ENCODE results near the gene ZRANB3.

ZRANB3 gene

GRCh38 chr2:135271006-135271405, 260.0 kb downstream of the ZRANB3 start (continued):
- TF ChIP-seq ZBTB44 (tag by site-specific recombination; IDR thresholded peaks at IDR 0.05), result no peak

GRCh38 chr2:135265960-135266490, 265.0 kb downstream of the ZRANB3 start:
- Histone ChIP-seq H3K36me3 (ENCODE audit: control insufficient read depth in 2 of 2, insufficient read depth in 1 of 2, low read length in 2 of 2) (peaks cover 0 to 4% of the 10 kb centered on the region in 2 experiments; a peak in 2 of 3 replicates), H3K27ac (ENCODE audit: extremely low read depth, low read depth, low read length) (no peak overlapping the region), H3K4me3 (ENCODE audit: low read depth, low read length) (no peak overlapping the region), H3K4me1 (ENCODE audit: control insufficient read depth, insufficient read depth, low read length) (no peaks in the 10 kb centered on the region), H3K9me3 (ENCODE audit: control insufficient read depth, insufficient read depth, low read depth, low read length) (no peaks in the 10 kb centered on the region)
- POLR2A ChIA-PET, result no interaction called here
- TF ChIP-seq ZNF555 (tag by site-specific recombination; conservative IDR thresholded peaks at IDR 0.05) (no peak), ZNF558 (tag by site-specific recombination; IDR thresholded peaks at IDR 0.05) (no peak), ZNF529 (tag by site-specific recombination; IDR thresholded peaks at IDR 0.05; ENCODE audit: insufficient replicate concordance) (no peak), OVOL3 (tag by site-specific recombination; IDR thresholded peaks at IDR 0.05) (no peak), ZNF280D (tag by site-specific recombination; IDR thresholded peaks at IDR 0.05) (no peak), ZNF133 (tag by site-specific recombination; IDR thresholded peaks at IDR 0.05) (no peak), YY1 (tag by site-specific recombination; IDR thresholded peaks at IDR 0.05) (no peak), ZNF596 (tag by site-specific recombination; IDR thresholded peaks at IDR 0.05) (no peak), ZBTB17 (tag by site-specific recombination; IDR thresholded peaks at IDR 0.05) (no peak), ZNF37A (tag by site-specific recombination; IDR thresholded peaks at IDR 0.05) (no peak), PBX3 (CRISPR knock-in tag; IDR thresholded peaks at IDR 0.05) (no peak), ZNF670 (tag by site-specific recombination; IDR thresholded peaks at IDR 0.05; ENCODE audit: low read depth) (no peak), PRDM6 (tag by site-specific recombination; IDR thresholded peaks at IDR 0.05) (no peak), ZNF18 (tag by site-specific recombination; IDR thresholded peaks at IDR 0.05) (no peak), ZNF580 (tag by site-specific recombination; IDR thresholded peaks at IDR 0.05) (no peak), ZNF26 (tag by site-specific recombination; IDR thresholded peaks at IDR 0.05) (no peak)
- CTCF ChIA-PET, result no interaction called here
